NCI-H2081 (cell line): ENCODE measurements around the gene SLITRK6.
"Not testable (repeated sequence)": the region's sequence is repeated elsewhere in the genome, so short reads cannot be mapped to it uniquely, and the experiment has no call there.

Experiments
- DNase-seq, 2 experiments: peaks; one replicate each; lab custom pipeline; 2025; lab: John Stamatoyannopoulos, UW

SLITRK6 gene

GRCh38 chr13:85799097-85799582, at the start of gene SLITRK6:
Gene SLITRK6, minus strand, starts transcription at chr13:85799419. Its CDS starts 2,911 bp downstream, at chr13:85796508.
- peak; percentile 77 to 96 for DNase-seq

DNA sequence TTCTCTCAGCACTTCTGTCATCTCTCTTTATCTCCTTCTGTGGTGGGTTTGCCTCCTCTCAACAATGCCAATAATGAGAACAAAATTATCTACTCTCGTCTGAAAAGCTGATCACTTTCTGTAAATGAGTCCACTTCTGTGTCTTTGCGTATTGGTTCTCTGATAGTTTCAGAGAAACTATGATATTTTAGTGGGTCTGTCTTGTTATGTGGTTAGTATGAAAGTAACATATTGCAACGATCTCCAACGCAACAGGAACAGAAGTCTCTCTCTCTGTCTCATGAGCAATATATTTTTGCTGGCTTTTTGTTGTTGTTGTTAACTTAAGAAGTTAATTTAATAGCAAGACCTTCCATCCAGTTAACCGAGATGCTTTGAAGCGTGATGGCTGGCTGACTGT, 47.8 kb upstream of the SLITRK6 start:
- DNase-seq = no peak

- no peak for DNase-seq
Observed at GRCh38 chr13:85841427-85841826, 42.2 kb upstream of the SLITRK6 start.

GRCh38 chr13:85833921-85834320, 34.7 kb upstream of the SLITRK6 start:
- no peak for DNase-seq

DNA sequence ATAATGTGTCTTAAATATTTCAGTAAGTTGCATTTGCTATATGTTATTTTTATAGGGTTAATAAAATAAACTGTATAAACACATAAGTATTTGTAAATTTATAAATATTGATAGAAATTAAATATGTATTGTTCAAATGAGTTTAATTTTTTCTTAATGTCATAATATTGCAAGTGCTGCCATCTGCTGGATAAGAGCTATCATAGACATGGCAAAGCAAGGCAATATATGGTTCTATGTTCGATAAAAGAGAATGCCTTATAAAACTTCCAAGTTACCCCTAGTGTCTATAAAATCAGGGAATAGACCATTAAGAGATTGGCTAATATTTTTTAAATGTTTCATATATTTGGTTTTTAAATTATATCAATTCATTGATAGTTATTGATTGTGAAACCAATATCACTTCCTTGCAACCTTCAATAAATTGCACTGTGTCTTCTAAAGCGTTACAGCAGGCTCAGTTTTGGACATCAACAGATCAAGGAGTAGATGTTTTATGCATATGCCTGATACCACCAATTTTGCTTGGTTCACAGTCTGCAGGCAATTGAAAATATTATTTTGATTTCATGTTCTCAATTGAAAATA, 29.0 kb upstream of the SLITRK6 start:
- DNase-seq = peak in 1 of 2 experiments; percentile 10

DNA sequence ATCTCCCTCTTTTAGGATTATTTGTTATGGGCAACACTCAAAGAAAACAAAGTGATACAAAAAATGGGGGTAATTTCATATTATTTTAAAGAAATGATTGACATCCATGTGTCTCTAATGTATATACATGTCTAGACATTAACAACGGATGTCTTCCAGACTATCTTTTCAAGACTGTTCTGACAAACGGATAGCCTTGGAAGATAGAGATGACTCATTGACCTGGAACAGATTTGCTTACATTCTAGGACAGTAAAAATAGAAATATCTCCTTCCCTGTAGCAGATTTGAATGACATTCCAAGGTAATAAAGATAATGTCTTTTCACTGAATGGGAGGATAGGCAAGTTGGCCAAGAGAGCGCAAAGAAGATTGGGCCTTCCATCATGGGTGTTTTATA, 26.2 kb upstream of the SLITRK6 start:
- DNase-seq = no peak

DNA sequence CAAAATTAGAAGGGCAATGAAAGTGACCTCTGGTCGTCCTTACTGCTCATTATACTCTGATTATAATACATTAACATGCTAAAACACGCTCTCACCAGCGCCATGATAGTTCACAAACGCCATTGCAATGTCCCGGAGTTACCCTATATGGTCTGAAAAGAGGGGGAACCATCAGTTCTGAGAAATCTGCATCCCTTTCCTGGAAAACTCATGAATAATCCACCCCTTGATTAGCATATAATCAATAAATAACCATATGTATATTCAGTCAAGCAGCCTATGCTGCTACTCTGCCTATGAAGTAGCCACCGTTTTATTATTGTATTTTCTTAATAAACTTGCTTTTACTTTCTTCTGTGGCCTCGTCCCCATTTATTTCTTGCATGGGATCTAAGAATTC, 24.6 kb upstream of the SLITRK6 start:
- DNase-seq = no peak

- no peak for DNase-seq
Observed at GRCh38 chr13:85819513-85819912, 20.3 kb upstream of the SLITRK6 start.

DNA sequence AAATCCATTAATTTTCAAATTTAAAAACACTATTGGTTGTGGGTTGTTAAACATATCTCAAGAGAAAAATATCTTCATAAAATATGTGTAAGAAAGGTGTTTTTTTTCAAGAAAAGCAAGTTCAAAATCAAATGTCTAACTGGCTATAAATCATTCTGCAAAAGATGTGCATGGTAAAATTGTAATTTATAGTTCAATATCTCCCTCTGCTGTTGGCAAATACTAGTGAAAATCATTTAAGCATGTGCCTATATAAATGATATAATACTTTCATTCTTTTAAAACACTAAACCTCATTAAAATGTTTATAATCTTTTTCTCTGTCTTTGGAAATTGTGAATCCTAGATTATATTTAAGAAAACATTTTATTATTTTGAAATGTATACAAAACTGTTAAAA, 17.2 kb upstream of the SLITRK6 start:
- peak in 1 of 2 experiments; percentile 25 for DNase-seq

DNA sequence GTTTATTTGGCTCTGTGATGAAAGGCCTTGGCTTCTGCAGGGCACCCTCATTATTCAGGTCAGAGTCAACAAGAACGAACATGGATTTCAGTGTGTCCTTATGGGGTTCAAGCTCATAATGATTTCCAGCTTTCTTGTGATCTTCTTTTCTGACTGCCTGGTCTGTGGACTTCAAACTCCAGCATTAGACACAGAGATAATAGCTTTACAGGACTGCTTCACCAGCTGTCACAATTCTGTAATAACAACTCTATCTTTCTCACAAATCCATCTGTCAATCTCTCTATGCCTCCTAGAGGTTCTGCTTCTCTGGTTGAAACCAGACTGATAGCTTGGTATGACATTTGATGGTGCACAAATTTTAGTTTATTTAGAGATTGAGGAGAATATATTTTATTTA, 13.1 kb upstream of the SLITRK6 start:
- no peak for DNase-seq

GRCh38 chr13:85808811-85809210, 9.6 kb upstream of the SLITRK6 start:
- DNase-seq = no peak

DNA sequence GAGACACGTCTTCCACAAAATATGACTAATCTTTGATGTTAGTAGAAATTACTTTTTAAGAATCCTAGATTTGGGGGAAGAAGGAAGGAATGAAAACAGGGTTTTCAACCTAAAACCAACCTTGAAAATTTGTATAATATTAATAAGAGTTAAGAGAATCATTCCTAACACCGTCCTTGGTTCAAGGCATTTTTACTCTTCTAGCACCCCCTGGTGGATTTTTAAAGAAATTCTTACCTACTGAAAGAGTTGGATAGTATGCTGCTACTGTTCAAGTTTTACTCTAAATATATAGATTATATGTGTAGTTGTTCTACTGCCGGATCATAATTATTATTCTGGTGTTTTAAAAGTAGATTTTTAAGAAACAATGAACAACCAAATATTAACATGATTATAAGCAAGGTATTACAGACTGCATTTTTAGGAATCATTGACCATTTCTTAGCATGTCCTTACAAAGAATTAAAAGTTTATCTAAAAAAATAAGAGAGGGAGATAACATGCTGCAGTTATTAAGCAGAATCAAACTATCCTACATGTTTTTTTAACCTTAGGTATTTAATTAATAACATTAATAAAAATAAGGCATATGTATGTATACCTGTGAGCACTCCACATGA, 7.4 kb upstream of the SLITRK6 start:
- peak; percentile 65 to 75 for DNase-seq

DNA sequence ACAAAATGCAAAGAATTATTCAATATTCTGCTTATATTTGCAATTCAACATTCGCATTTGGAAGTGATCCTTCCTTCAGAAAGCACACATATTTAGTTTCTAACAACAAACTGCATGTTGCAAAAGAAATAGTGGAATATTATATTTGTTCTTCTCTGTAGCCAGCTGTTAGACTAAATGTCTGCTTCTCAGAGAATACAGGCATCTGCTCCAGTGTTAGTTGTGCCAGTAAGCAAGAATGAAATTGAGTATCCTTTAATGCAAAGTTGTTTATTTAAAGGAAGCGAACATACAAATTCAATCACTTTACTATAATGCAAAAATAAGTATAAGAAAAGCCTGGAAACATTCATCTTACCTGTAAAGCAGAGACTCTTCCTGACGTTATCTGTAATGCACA, 663 bp downstream of the SLITRK6 start:
- no peak for DNase-seq

- no peak for DNase-seq
Observed at GRCh38 chr13:85797311-85797710, 1.9 kb downstream of the SLITRK6 start.

DNA sequence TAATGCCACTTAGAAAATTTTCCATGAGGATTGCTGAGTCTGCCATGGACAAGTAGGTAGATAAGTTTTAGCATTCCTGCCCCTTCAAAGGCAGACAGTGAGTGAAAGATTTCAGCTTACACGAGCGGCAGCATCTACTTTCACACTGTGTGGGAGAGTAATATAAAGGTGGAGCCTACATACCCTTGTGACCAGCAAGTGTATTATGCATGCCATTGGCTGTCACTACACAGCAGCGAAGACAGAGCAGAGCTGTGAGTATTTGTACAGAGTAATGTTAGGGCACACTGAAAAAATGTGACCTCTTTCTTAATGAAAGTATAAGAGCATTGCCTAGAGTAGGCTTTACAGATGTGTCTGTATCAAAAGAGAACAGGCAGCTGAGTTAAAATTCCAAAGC, 14.0 kb downstream of the SLITRK6 start:
- DNase-seq = no peak

- no peak for DNase-seq
Observed at GRCh38 chr13:85772367-85772766, 26.9 kb downstream of the SLITRK6 start.

DNA sequence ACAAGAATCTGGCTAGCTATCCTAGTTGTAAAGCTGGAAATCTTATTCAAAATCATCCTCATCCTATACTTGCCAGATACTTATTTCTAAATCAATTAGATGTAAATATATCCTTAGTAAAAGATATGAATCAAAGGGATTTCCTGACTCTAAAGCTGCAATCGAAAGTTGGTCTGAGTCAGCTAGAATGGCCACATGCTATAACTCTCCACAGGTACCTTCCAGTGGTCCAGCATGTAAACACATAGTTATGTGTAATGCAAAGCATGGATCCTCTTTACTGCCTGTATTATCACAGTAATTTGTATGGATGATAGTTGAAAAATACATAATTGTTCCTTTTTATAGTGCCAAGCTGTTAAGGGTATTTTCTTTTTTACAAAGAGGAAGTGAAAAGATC, 27.4 kb downstream of the SLITRK6 start:
- DNase-seq = peak in 1 of 2 experiments; percentile 68

GRCh38 chr13:85768946-85769345, 30.3 kb downstream of the SLITRK6 start:
- DNase-seq = peak in 1 of 2 experiments; percentile 46

- DNase-seq = no peak
Observed at GRCh38 chr13:85755123-85755522, 44.1 kb downstream of the SLITRK6 start.

DNA sequence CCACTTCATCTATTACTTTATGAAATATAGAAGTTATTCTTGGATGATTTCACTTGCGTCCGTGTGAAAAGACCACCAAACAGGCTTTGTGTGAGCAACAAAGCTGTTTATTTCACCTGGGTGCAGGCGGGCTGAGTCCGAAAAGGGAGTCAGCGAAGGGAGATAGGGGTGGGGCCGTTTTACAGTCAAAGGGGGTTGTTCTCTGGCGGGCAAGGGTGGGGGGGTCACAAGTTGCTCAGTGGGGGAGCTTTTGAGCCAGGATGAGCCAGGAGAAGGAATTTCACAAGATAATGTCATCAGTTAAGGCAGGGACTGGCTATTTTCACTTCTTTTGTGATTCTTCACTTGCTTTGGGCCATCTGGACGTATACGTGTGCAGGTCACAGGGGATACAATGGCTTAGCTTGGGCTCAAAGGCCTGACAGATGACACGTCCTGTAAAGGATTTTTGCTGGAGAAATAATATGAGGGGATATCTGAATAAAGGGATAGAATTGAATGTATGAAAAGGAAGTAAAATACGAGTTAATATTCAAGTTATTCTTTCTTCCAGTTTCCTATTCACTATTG, 55.9 kb downstream of the SLITRK6 start:
- not testable (repeated sequence) for DNase-seq
